GM15510 (cell line): ENCODE data around the gene SEC14L1.

Experiments
- POLR2A ChIP-seq: IDR thresholded peaks from 3 replicates; pipeline ENCODE4 v1.6.1; 2011; ENCODE audit warnings: borderline replicate concordance; ENCODE audit not compliant: insufficient read length; ENCODE audit errors: extremely low read depth

SEC14L1 gene

DNA sequence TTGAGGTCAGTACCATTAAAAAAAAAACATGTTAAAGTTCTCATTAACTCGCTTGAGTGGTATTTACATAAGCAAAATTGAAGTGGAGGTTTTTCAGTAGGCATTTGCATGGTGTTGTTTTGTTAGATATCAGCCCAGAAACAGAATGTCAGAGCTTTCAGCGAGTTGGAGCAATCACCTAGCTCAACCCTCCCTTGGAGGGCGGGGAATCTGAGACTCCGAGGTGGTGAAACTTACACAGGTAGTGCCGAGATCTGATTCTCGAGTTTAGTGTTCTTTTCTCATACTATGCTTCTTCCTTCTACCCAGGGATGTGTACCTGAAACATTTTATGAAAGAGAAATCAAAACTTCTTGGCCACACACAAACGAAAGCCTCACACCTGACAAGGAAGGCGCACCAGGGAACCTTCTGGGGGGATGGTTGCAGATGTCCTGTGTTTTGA, 6.6 kb downstream of the SEC14L1 start:
- TF ChIP-seq POLR2A, result no peak

DNA sequence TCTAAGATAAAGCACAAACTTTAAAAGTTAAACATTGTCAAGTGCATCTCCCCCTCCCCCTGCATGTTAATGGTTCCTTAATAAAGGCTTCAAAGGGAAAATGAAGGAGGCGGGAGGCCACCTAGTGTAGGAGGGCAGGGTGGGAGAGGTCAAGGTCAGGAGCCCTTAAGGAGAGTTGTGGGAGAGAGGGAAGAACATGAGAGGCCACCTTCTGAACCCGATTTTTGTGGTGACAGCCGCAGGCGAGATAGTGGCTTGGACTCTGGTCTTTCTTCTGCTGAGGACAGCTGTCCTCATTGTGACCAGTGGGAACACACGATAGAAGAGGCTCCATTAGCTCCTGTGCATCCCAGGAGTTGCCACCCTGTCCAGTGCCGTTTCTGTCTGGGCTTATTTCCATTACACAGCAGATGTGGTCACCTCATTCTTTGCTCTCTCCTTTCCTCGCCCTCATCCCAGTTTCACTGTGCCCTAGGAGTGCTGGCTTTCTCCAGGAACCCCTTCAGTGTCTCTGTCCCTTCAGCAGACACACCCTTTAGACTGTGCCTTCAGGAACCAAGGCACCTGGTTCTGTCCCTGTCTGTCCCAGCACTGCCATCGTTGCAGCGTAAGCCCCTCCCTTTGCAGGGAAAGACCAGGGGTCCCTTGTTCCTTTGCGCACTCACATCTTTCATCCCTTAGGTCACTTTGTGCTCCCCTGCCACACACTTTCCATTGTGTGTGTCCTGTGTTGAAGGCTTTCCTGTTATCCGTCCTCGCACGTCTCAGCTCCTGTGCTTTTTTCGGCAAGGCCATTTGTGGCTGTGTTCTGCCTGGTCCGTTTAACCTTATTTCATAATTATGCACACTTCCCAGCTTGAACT, 7.5 kb downstream of the SEC14L1 start:
- no peak for TF ChIP-seq POLR2A

DNA sequence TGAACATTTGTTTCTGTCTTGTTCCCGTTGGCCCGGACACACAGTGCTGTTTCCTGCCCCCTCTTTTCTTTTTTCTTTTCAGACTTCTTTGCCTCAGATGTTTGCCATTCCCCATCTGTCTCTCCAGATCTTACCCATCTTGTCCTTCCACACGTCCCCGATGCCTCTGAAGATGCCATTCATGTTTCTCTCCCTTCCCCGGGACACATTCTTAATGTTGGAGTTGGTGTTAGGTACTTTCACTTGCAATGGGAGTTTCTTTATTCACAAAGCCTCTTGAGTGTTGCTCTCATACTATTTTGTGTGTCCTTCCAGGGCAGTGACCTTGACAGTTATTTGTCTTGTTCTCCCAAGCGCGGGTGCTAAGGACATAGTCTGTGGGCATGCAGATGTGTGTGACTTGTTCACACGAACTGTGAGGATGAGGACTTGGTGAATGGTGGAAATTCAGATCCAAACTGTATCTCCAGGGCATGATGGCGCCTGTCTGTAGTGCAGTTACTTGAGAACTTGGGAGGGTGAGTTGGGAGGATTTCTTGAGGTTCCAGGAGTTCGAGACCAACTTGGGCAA, 8.3 kb downstream of the SEC14L1 start:
- no peak for TF ChIP-seq POLR2A

DNA sequence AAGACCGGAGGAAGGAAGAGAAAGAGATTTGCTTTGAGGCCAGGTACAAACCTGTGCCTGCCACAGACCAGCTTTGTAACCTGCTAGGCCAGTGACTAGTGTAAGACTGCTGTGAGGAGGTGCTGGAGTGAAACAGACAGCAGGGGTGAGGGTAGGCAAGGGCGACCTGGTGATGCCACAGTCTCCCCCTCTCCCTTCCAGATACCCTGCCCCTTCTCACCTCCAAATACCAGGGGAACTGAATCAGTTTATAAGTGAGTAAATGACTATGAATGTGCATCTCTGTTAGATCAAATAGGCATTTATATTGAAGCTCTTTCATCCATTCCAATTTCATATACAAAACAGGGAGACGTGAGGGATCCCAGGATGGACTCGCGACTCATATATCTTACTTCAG, 9.4 kb downstream of the SEC14L1 start:
- TF ChIP-seq POLR2A, result no peak

DNA sequence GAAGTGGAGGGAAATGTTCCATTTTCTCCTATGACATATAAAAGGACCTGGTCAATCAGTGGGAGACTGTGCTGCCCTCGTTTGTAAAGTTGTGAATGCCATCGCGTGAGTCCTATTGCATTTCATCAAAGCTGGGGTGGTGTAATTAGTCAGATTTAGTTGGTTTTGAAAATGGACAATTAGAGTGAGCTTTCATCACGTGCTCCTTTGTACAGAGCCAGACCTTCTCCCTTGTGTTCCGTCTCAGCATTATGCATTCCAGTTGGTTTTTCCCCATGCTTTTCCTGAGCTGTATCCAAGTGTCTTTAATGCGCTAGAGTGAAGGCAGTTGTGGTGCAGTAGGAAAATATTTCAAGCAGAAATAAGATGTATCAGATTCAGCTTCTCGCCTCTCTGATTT, 10.4 kb downstream of the SEC14L1 start:
- no peak for TF ChIP-seq POLR2A

DNA sequence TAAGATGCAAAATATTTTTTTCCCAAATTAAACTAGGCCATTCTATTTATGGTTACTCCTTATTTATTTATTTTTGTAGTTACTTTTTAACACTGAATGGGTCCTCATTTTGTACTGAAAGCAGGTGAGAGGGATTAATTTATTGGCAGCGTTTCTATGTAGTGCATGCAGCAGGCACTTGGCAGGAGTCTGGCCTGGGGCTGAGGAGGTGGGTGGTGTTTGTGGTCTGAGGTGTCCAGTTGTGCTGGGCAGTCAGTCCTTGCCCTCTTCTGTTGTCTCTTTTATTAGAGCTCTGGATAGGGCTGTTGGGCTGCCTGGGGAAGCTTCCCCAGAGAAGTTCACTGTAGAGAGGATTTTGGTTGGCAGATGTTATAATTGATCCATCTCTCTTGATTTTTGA, 12.7 kb downstream of the SEC14L1 start:
- TF ChIP-seq POLR2A, result no peak

DNA sequence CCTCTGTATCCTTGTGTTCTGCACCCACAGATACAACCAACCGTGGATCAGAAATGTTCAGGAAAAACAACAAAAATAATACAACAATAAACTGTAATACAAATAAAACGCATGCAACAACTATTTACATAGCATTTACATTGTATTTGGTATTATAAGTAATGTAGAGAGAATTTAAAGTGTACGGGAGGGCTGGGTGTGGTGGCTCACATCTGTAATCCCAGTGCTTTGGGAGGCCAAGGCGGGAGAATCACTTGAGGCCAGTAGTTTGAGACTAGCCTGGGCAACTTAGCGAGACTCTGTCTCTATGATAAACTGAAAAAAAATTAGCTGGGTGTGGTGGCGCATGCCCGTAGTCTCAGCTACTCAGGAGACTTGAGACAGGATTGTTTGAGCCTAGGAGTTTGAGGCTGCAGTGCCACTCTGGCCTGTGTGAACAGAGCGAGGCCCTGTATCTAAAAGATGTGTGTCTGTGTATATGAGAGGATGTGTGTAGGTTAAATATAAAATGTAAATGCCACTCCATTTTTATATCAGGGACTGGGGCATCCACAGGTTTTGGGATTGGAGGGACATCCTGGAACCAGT, 13.3 kb downstream of the SEC14L1 start:
- no peak for TF ChIP-seq POLR2A

DNA sequence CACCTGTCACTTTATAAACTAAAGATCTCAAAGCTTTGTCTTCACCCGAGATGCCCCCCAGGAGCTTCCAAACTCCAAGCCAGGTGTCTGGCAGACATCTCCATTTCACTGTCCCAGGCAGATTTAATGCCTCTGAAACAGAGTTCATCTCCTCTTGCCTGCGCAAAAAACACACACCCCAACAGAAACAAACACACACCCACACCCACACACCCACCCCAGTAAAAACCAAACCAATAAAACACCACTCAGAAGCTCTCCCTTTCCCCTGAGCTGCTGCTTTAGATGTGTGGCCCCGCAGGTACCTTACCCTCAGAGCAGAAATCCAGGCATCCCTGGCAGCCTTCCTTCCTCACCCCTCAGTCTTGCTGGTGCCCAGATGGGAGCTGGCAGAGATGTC, 14.4 kb downstream of the SEC14L1 start:
- TF ChIP-seq POLR2A, result no peak

DNA sequence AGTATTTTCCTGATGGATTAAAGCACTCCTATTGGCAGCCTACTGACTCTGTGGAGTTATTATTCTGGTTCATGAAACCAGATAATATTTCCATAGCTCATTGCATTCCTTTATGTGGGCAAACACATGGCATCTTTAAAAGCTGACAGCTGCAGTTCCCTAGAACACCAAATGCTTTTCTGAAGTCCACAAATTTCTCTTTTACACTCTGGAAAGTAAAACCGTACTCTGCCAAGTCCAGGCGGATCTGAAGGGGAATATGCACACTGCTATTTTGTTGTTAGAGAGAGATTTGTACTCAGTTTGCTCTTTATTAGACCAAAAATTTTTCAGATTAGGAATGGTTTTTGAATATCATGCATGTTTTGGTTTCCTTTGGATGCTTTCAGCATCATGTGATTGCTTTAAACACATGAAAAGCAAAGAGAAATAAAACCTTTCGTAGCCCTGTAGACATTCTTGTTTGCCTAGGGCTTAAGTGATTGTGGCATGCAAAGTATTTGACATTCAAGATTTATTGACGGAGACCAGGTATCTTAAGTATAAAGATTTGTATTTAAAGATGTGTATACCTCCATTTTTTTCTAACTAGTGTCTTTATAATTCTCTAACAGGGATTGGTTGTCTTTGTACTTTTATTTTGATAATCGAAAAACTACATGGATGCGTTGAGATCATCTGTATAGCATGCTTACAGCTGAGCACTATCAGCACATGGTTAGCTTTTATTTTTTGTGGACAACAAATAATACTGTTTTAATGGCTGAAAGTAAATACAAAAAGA, 19.5 kb downstream of the SEC14L1 start:
- TF ChIP-seq POLR2A, result no peak

DNA sequence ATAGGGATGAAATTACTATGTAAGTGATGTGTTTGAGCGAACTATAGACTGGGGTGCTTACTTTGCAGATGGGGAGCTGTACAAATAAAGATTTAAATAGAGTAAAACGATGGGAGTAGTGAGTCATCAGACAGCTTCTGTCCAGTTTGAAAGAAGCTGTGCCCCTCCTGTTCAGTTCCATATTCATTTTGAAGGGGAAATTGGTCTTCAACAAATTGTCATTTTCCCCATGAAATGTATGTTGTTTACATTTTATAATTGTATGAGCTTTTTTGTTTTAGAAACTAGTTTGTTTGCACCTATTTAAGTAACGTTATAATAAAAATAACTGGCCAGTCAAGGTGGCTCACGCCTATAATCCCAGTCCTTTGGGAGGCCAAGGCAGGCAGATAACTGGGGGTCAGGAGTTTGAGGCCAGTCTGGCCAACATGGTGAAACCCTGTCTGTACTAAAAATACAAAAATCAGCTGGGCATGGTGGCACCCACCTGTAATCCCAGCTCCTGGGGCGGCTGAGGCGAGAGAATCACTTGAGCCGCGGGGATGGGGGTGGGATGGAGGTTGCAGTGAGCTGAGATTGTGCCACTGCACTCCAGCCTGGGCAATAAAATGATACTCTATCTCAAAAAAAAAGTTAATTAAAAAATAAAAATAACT, 20.2 kb downstream of the SEC14L1 start:
- no peak for TF ChIP-seq POLR2A

DNA sequence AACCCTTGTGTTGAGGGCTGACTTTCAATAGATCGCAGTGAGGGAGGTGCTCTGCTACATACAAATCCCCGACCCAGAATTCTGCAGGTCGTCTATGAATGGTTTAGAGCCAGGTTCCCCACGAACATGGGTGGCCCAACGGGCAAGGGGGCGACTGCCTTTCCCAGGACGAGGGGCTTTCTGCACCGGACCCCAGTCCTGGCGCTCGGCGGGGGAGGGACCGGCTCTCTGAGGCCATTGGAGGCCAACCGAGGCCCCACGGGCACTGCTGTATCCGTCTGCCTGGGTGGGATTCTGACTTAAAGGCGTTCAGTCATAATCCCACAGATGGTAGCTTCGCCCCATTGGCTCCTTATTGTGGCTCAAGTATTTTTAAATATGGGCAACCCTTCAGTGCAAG, 21.2 kb downstream of the SEC14L1 start:
- TF ChIP-seq POLR2A, result no peak

DNA sequence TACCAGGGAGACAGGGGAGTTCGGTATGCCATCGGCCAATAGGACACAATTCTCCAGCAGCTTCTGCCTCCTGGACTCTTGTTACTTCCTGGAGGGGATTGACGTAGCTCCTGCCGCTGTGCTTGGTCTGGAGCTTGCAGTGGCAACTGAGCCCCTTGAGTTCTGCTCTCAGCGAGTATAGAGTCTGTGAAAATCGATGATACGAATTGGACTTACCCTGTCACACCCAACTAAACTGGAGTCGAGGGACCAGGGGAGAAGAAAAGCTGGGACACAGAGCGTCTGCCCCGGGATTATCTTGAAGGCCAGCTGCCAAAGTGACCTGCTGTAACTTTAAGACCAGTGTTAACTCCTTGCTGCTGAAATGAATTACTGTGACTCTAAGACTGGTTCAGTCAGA, 22.2 kb downstream of the SEC14L1 start:
- no peak for TF ChIP-seq POLR2A

DNA sequence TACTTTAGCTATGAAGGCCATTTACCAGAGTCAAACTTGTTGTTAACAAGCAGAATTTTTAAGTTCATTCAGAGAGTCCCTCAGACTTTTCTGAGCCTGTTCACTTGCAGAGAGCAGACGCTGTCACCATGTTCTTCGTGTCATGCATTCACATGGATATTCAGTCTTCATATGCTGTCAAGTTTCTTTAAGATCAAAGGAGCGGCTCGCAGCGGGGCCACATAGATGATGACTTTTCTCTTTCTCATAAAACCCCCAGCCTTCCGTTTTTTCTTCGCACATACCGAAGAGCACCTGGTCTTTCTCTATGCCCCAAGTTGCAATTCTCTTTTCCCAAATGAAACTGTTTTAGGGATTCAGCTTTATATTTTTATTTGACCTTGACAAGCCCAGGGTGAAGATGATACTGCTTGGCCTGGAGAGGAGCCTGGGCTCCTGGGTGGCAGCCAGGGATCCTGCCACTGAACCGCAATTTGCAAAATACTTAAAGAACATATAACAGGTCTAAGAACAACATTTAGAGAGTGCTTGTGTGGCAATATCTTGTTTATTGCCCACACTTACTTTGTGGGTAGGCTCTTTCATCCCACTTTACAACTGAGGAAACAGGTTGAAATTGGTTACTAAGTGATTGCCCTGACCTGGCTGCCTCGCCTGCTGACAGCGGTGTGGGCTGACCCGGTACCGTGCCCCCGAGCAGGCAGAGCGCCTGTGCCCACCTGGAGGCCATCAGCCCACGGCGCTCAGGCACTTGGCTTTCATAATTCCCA, 22.9 kb downstream of the SEC14L1 start:
- no peak for TF ChIP-seq POLR2A
